ENCODE measurements around the gene FBRSL1.
"Not testable (repeated sequence)": the region's sequence is repeated elsewhere in the genome, so short reads cannot be mapped to it uniquely, and the experiment has no call there.

The FBRSL1 gene

DNA sequence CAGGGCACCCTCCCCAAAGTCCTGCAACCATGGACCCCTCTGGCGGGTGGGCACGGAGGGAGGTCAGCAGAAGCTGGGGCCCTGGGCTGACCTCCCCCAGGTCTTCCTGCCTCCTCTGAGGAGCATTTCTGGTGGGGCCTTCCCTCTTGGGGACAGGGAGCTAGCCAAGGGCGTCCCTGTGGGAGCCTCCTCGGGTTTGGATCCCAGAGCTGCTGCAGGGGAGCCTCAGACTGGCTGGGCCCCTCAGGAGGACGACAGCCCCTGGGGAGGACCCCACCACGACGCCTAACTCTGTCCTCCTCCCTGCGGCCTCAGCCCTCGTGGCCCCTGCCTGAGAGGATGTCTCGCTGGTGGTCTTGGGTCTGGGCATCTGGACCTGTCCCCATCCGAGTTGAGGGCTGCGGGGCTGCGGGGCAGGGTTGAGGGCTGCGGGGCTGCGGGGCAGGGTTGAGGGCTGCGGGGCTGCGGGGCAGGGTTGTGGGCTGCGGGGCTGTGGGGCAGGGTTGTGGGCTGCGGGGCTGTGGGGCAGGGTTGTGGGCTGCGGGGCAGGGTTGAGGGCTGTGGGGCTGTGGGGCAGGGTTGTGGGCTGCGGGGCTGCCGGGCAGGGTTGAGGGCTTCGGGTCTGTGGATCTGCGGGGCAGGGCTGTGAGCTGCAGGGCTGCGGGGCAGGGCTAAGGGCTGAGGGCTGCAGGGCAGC lies 37.4 kb downstream of the FBRSL1 start:
- no peak for DNase-seq

DNA sequence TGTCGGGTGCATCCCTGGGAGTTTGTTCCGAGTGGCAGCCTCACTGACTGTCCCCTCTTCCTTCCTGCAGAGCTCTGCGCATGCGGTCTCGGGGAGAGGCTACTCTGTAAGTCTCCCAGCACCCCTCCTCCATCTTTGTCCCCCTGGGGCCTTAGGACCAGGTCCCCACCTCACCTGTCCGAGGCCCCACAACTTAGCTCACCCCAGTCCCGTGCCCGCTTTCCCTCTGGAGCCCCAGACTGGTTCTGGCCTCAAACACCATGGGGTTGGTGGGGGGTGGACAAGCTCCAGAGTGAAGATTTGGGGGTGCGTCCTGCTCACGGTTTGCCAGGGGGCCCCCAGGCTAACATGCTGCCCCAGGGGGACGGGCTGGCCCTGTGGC lies 37.9 kb downstream of the FBRSL1 start:
- DNase-seq = no peak

DNA sequence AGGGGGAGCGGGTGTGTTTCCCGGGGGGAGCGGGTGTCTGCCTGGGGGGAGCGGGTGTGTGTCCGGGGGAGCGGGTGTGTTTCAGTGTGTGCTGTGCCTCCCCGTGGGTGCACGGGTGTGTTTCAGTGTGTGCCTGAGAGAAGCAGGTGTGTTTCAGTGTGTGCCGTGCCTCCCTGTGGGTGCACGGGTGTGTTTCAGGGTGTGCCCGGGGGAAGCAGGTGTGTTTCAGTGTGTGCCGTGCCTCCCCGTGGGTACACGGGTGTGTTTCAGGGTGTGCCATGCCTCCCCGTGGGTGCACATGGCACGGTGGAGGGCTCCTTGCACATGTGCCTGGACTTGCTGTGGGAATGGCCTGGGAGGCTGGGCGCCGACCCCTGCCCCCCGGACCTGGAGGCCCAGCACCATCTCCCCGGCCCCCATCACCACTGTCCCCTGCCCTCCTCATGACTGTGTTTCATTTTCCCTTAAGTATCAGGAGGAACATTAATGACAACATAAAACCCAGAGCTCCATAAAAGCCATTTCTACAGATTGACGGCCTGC lies 38.7 kb downstream of the FBRSL1 start:
- no peak for DNase-seq

DNA sequence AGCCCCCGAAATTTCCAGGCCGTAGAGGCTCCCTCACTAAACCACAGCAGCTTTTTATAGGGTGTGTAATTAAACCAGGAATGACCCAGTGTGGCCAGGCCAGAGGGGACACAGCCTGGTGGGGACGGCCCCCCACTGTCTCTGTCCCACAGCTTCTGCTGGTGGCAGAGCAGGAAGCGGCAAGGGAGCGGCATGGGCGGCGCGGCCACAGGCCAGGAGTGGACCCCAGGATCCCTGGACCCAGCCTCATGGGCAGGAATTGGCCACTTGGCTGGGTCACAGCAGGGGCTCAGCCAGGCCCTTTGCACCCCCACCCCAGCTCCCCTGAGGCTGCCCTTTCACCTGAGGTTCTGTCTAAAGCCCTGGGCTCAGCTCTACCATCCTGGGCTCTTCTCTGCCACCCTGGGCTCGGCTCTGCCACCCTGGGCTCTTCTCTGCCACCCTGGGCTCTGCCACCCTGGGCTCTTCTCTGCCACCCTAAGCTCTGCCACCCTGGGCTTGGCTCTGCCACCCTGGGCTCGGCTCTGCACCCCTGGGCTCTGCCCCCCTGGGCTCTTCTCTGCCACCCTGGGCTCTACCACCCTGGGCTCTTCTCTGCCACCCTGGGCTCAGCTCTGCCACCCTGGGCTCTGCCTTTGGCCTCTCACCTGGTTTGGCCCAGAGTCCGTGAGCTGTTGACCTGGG lies 39.3 kb downstream of the FBRSL1 start:
- DNase-seq = no peak

DNA sequence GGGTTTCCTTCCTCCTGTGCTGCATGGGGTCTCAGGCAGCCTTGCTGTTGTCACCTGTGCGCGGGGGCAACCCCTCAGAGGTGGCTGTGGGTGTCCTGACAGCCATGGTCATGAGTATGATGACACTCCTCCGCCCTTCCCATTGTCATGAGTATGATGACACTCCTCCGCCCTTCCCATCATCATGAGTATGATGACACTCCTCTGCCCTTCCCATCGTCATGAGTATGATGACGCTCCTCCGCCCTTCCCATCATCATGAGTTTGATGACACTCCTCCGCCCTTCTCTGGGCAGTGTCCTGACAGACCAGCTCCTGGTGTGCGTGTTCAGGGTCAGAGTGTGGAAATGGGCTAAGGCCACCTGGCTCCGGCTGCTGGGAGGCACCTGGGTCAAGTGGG lies 40.0 kb downstream of the FBRSL1 start:
- DNase-seq = no peak

DNA sequence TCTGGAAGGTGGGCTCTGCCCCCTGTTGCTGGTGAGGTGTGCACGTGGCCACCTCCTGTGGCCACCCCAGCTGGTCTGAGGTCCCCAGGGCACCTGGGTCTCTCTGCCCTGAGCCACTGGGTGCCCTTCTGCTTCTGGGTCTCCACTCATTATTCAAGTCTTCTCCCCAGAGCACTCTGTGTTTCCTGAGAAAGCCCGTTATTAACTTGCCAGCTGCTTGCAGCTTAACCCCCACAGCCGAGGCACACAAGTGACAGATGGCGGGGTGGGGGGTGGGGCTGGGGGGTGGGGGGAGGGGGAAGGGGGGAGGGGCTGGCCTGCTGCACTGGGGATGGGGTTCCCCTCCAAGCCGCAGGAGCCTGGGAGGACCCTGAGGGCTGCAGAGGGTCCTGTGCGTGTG lies 40.5 kb downstream of the FBRSL1 start:
- DNase-seq = no peak

DNA sequence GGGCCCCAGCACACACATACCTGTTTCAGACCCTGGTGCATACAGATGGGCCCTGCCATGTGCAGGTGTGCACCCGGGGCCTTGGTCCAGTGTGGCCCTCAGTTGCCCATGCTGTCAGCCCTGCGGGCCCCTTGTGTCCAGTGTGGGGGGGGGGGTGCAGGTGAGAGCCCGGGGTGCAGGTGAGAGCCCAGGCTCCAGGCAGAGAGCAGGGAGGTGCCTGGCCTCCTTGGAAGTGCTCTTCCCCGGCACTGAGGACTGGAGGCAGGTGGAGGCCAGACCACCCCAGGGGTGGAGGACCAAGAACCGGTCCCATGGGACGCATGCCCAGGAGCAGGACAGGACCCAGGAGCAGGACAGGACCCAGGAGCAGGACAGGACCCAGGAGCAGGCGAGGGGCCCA lies 40.9 kb downstream of the FBRSL1 start:
- no peak for DNase-seq

DNA sequence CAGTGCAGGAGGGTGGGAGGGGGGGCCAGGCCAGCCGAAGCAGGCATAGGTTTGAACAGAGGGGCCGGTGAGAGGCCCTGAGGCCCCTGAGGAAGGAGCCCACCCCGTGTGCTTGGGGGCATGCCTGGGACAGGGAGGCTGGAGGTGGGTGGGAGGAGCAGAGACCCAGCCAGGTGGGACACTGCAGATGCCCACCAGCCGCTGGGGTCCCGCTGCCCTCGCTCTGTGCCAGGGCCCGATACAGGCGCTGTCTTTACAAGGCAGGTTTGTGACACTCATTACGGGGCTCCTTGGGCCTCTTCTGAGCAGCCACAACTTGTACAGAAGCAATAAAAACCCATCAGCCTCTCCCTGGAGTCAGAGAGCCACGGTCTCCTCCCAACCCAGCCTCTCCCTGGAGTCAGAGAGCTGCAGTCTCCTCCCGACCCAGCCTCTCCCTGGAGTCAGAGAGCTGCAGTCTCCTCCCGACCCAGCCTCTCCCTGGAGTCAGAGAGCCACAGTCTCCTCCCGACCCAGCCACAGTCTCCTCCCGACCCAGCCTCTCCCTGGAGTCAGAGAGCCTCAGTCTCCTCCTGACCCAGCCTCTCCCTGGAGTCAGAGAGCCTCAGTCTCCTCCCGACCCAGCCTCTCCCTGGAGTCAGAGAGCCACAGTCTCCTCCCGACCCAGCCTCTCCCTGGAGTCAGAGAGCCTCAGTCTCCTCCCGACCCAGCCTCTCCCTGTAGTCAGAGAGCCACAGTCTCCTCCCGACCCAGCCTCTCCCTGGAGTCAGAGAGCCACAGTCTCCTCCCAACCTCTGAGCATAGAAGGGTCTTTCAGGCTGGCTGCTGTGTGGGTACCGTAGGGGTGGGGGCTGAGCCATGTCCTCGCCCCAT lies 43.0 kb downstream of the FBRSL1 start:
- DNase-seq = not testable (repeated sequence)

DNA sequence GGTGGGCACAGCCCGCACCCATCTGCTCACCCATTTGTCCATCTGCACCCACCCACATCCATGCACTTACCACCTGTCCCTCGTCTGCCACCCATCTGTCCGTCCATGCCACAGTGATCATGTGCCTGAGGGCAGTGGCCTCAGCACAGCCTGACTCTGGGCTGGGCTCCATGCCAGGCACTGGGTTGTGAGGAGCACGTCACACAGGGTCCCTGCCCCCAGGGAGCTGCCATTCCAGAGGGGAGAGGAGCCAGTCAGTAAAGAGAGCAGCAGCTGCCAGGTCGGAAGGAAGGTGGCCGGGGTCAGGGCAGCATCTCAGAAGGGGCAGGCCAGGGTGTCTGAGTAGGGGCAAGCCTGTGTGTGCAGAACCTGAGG lies 43.6 kb downstream of the FBRSL1 start:
- no peak for DNase-seq

DNA sequence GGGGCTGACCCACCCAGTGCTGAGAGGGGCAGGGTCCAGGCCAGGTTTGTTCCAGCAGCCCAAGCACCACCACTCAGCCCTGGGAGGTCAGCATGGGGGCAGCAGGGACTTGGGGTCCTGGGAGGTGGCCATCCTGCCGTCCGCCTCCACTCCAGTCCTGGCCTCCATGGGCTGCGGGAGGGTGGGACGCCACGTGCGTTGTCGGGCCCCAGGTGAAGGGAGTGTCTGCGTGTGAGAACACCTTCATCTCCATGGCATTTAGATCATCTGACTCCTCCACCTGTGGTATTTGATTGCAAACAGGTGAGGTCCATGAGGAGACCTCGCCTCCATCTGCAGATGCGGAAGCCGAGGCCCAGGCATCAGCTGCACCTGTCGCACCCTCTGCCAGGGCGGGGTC lies 44.1 kb downstream of the FBRSL1 start:
- no peak for DNase-seq

DNA sequence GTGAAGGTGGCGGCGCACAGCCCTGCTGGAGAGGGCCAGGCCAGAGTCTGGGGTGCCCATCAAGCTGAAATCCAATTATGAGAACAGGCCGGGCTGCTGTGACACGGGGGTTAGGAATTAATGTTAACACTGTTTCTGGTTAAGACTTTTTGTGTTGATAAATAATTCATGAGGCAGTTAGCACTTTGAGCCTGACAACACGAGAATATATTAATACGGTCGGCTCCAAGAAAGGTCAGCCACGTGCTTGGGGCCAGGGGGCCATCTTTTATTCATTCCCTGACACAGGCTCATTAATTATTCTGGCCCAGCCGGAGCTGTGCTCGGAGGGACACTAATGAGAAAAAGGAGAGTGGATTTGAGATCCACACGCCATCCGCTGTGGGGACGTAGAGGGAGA lies 45.1 kb downstream of the FBRSL1 start:
- no peak for DNase-seq

DNA sequence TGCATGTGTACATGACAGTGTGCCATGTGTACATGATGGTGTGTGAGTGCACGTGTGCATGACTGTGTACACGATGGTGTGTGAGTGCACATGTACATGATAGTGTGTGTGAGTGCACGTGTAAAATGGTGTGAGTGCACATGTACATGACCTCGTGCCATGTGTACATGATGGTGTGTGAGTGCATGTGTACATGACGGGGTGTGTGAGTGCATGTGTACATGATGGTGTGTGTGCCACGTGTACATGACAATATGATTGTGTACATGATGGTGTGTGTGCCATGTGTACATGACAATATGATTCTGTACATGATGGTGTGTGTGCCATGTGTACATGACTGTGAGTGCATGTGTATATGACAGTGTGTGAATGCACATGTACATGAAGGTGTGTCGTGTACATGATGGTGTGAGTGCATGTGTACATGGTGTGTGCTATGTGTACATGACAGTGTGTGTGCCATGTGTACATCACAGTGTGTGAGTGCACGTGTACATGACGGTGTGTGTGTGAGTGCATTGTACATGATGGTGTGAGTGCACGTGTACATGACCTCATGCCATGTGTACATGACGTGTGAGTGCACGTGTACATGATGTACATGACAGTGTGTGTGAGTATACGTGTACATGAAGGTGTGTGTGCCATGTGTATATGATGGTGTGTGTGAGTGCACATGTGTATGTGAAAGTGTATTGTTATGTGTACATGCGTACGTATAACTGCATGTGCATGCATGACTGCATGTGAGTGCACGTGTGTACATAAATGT lies 46.3 kb downstream of the FBRSL1 start:
- DNase-seq = no peak

DNA sequence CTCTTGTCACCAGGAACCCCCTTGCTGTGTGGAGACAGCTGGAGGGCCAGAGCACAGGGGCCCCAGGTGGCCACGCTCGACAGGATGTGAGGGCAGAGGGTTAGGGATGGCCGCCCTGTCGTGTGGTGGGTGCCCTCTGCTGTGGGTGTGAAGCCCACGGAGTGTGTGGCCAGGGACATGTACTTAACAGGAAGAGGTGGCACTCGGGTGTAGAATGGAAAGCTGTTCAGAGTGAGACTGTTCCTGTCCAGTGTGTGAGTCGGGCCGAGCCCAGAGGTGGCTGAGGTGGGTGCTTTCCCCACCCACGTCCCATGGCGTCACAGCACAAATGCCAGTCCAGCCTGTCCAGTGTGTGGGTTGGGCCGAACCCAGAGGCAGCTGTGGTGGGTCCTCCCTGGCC lies 47.1 kb downstream of the FBRSL1 start:
- DNase-seq = no peak

DNA sequence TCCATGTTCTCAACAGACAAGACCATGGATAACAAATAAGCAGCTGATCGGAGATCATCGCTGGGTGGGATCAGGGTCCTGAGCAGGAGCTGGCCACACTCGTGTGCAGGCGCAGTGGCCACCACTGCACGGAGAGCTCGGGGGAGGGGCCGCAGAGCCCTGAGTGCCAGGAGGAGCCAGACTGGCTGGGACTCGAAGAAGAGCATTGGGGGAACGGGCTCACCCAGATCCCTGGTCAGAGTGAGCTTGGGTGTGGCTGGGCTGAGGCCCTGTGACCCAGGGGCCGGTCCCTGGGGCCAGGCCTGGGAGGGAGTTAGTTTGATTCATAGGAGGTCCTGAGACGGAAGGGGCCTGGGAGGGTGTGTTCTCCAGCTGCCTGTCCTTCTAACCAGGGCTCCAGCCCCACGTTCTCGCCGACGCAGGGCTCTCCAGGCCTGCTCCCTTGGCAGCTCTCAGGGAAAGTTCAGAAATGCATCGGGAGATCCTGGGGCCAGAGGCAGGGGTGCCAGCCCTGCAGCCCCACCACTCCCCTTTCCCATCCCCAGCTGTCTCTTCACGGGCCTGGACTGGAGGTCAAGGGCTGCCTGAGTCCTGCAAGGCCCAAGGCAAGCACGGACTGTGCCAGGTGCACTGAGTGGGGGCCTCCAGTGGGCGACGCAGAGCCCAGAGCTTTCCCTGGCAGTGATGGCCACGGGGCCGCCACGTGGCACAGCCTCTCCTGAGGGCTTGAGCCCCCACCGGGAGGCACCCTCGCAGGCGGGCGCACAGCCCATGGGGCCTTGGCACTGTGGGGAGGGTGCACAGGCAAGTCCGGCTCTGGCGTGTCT lies 48.1 kb downstream of the FBRSL1 start:
- DNase-seq = no peak

DNA sequence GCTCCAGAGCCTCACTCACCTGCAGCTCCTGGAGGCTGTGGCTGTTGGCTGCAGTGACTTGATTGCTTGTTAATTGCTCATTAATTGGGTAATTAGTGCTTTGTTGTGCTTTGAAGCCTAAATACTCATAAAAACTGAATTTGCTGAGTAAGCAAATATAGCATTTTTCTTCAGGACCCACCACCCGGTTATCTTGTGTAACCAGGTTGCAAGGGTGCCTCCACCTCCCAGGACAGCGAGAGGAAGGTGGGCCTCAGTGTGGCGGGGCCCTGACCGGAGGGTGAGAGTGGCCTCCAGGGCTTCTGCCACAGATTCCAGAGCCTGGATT lies 48.7 kb downstream of the FBRSL1 start:
- no peak for DNase-seq

DNA sequence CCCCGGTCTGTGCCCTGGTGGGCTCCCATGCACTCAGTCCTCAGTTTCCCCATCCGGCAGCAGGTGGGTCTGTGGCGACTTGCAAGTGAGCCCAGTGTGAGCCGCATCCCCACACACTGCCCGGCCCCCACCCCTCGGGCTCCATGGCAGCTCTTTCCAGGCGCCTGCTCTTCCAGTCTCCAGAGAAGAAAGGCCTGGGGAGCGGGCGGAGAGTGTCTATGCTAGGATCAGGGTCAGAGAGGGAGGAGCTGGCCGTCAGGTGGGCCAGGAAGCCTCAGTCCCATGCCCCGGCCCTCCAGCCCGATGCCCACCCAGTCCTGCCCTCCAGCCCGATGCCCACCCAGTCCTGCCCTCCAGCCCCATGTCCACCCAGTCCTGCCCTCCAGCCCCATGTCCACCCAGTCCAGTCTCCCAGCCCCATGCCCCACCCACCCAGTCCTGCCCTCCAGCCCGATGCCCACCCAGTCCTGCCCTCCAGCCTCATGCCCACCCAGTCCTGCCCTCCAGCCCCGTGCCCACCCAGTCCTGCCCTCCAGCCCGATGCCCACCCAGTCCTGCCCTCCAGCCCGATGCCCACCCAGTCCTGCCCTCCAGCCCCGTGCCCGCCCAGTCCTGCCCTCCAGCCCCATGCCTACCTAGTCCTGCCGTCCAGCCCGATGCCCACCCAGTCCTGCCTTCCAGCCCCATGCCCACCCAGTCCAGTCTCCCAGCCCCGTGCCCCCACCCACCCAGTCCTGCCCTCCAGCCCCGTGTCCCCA lies 49.2 kb downstream of the FBRSL1 start:
- DNase-seq = no peak

DNA sequence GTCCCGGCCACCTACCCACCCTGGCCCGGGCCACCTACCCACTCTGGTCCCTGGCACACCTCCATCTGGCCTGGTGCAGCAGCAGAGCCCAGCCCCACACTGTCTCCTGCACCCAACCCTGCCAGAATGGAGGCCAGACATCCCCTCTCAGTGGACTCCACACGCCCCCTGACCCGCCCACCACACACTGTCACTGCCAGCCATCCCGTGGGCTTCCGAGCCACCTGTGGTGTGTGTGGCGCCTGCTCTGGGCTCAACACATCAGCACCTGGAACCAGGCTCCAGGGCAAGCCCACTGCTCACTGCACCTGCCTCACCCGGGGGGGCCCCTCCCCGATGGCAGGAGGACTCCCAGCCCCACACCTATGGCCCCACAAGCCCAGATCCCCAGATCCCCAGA lies 50.5 kb downstream of the FBRSL1 start:
- no peak for DNase-seq

DNA sequence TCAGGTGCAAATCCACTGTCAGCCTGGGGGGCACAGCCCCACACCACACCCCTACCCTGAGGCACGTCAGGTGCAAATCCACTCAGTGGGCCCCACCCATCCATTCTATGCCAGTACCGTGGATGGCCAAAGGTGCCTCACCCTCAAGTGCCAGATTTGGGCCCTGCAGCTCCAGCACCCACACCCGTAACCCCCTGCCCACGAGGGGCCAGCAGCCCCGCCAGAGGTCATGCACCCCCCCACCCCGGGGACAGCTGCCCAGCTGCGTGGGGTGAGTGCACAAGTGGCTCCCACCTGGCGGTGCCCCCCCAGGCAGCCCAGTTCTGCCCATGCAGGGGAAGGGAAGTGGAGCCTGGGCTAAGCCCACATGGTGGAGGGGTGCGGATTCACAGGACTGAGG lies 51.2 kb downstream of the FBRSL1 start:
- DNase-seq = no peak

DNA sequence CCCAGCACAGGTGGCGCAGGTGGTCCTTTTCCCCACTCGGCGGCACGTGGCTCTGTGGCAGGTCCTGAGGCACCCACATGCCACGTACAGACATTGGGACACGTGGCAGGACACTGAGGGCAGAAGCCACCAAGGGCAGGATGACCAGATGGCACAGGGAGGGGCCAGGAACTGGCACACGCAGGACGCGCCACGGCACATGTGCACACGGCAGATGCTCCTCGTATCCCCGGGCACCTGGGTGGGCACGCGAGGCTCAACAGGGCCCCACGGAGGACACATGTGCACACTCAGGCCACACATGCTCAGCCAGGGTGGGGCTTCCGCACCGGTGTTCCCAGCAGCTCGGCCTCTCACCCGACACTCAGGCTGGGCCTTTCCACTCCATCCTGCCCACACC lies 52.0 kb downstream of the FBRSL1 start:
- no peak for DNase-seq

DNA sequence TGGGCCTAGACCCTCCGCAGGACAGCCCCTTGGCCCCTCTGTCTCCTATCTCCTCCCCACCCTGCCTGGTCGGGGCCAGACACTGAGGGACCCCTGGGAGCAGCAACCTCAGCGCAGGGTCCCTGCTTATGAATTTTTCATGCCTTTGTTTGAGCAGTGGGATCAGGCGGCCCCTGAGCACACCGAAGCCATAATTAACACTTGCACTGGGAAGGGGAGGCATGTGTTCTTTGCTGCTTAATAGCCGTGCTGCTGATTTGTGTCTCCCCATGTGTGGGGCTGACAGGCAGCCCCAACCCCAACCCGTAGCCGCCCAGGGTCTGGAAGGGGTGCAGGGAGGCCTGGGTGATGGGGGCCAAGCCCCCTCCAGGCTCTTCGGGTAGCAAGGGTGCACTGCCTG lies 52.7 kb downstream of the FBRSL1 start:
- no peak for DNase-seq
